Hematopoietic multipotent progenitor cell treated with erythropoietin and hydrocortisone succinate and interleukin-3 and kit ligand, for 17 days (in vitro differentiated cells): ENCODE data around the gene LRP1.

Experiments
- DNase-seq: peaks from one replicate; pipeline ENCODE4 v3.0.0-alpha.2; 2015; ENCODE audit warnings: low spot score

LRP1 gene

DNA sequence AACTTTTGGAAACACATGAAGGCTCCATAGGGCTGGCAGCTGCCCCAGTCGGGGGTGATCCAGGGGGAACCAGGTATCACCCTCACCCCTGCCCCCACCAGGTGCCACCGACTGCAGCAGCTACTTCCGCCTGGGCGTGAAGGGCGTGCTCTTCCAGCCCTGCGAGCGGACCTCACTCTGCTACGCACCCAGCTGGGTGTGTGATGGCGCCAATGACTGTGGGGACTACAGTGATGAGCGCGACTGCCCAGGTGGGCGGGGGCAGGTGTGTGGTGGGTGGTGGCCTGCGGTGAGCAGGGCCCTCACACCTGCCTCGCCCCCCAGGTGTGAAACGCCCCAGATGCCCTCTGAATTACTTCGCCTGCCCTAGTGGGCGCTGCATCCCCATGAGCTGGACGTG, 66.0 kb downstream of the LRP1 start:
- DNase-seq: no peak

GRCh38 chr12:57195186-57195585, 66.9 kb downstream of the LRP1 start:
- no peak for DNase-seq

DNA sequence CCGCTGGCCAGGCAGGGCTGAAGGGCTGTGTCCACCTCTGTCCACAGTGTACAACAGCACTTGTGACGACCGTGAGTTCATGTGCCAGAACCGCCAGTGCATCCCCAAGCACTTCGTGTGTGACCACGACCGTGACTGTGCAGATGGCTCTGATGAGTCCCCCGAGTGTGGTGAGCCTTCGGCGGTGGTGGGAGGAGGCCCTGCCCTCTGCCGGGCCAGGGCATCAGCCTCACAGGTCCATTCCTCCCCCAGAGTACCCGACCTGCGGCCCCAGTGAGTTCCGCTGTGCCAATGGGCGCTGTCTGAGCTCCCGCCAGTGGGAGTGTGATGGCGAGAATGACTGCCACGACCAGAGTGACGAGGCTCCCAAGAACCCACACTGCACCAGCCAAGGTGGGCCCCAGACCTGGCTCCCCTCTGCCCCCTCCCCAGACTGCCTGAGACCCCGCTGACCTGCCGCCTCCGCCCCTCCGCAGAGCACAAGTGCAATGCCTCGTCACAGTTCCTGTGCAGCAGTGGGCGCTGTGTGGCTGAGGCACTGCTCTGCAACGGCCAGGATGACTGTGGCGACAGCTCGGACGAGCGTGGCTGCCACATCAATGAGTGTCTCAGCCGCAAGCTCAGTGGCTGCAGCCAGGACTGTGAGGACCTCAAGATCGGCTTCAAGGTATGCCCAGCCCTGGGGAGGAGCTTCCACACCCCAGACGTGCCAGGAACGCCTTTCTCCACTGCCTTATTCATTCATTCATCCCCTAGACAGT, 67.5 kb downstream of the LRP1 start:
- DNase-seq: no peak

DNA sequence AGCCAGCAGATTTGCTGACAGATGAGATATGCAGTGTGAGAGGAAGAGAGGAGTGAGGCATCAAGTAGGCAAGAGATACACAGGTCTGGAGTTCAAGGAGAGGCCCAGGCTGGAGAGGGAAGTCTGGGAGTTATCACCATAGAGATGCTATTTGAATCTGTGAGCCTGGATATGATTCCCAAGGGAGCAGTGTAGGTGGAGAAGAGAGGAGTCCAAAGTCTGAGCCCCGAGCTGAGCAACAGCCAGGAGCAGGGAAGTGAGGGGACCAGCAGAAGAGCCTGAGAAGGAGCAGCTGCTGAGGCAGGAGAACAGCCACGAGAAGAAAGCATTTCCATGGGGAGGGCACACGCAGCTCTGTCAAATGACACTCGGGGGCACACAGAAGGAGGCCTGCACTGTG, 68.2 kb downstream of the LRP1 start:
- DNase-seq: no peak

DNA sequence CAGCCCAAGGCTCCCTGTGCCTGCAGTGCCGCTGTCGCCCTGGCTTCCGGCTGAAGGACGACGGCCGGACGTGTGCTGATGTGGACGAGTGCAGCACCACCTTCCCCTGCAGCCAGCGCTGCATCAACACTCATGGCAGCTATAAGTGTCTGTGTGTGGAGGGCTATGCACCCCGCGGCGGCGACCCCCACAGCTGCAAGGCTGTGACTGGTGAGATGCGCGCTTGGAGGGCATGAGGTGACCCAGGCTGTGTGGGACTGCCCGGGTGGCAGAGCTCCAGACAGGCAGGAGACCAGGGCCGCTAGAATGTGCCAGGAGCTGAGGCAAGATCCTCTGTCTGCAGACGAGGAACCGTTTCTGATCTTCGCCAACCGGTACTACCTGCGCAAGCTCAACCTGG, 68.7 kb downstream of the LRP1 start:
- DNase-seq: no peak

- DNase-seq: no peak
Measured at GRCh38 chr12:57198329-57198728, 70.0 kb downstream of the LRP1 start.

DNA sequence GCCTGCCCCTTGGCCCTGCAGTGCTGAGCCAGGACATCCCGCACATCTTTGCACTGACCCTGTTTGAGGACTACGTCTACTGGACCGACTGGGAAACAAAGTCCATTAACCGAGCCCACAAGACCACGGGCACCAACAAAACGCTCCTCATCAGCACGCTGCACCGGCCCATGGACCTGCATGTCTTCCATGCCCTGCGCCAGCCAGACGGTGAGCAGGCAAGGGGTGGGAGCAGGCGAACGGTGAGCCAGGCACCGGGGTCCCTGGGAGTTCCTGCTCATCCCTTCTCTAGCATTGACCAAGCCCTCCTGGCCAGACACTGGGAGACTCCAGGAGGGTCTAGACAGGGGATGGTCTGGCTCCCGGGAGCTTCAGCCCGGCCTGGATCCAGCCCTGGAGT, 70.9 kb downstream of the LRP1 start:
- no peak for DNase-seq

- DNase-seq: no peak
Measured at GRCh38 chr12:57200497-57200896, 72.2 kb downstream of the LRP1 start.

DNA sequence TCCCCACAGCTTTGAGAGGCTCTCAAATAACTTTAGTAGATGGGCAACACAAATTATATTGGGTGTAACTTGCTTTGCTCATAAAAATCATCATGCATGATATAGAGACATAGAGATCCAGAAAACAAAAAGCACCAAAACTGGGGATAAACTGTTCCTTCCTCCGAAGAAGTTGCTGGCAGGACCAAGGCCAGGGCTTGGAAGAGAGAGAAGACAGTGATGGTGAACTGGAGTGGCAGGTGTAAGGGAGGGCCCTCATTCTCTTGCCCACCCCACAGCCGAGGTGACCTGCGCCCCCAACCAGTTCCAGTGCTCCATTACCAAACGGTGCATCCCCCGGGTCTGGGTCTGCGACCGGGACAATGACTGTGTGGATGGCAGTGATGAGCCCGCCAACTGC, 72.9 kb downstream of the LRP1 start:
- no peak for DNase-seq

DNA sequence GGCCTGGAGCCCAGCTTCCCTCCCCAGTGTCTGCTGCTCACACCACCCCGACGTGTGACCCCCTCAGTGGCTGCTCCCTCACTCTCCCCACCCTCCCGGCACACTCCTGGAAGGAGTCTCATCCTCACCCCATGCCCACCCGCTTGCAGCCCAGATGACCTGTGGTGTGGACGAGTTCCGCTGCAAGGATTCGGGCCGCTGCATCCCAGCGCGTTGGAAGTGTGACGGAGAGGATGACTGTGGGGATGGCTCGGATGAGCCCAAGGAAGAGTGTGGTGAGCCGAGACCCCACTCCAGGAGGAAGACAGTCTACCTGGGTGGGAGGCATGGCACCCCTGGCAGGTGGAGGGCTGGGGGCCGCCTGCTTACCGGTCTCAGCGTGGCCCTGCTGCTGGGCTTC, 73.3 kb downstream of the LRP1 start:
- no peak for DNase-seq

- DNase-seq: no peak
Measured at GRCh38 chr12:57202321-57202720, 74.0 kb downstream of the LRP1 start.

- DNase-seq: no peak
Measured at GRCh38 chr12:57203201-57203600, 74.9 kb downstream of the LRP1 start.

DNA sequence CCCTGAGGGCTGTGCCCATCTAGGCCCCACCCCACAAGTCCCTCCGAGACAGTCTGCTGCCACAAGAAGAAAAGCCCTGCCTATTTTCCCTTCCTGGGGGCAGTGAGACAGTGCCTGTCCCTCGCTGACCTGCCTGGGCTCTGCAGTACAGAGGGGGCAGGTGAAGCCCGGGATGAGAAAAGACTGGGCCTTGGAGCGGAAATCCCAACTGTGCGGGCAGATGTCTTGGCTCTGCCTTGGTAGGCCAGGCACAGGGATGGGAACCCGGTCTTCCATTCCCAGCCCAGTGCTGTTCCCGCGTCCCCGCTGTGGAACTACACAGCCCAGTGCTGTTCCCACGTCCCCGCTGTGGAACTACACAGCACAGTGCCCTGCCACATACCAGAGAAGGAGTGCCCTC, 75.5 kb downstream of the LRP1 start:
- no peak for DNase-seq

- DNase-seq: no peak
Measured at GRCh38 chr12:57204454-57204853, 76.2 kb downstream of the LRP1 start.

DNA sequence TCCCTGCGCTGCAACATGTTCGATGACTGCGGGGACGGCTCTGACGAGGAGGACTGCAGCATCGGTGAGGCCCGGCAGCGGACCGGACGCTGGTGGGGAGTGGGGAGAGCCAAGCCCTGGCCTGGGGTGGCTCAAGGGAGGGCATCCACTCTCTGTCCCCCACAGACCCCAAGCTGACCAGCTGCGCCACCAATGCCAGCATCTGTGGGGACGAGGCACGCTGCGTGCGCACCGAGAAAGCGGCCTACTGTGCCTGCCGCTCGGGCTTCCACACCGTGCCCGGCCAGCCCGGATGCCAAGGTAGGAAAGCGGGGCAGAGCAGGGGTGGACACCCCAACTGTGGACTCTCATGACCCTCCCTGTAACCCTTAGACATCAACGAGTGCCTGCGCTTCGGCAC, 76.9 kb downstream of the LRP1 start:
- DNase-seq: no peak

GRCh38 chr12:57205931-57206330, 77.6 kb downstream of the LRP1 start:
- no peak for DNase-seq

- no peak for DNase-seq
Measured at GRCh38 chr12:57207731-57208630, 79.7 kb downstream of the LRP1 start.

DNA sequence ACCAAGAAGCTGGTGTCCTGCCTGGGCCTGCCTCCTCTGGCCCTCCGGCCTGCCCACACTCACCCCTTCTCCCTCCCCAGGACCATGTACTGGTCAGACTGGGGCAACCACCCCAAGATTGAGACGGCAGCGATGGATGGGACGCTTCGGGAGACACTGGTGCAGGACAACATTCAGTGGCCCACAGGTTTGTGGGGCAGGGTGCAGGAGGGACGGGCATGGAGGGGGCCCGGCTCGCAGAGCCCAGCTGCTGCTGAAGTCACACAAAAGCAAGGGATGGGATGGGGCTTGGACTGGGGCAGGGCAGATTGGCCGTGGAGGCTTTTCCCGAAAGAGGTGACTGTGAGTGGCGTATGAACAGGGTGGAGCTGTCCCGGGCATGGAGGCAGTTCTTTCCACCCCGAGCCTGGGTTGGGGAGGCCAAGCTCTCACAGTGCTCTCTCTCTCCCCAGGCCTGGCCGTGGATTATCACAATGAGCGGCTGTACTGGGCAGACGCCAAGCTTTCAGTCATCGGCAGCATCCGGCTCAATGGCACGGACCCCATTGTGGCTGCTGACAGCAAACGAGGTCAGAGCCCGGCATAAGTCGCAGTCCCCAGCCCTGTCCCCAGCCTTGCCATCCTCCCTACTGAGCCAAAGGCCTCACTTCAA, 80.5 kb downstream of the LRP1 start:
- DNase-seq: no peak

DNA sequence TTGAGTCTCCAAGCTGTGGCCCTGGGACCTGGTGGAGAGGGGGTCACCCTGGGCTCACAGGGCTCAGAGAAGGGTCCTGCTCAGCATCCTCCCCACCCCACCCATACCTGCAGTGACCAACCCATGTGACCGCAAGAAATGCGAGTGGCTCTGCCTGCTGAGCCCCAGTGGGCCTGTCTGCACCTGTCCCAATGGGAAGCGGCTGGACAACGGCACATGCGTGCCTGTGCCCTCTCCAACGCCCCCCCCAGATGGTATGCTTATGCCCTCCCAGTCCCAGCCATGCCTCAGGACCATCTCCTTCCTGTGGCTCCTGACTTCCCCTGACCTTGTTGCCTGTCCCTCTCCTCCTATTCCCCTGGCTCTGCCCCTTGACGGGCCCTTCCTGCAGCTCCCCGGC, 81.6 kb downstream of the LRP1 start:
- DNase-seq: no peak

DNA sequence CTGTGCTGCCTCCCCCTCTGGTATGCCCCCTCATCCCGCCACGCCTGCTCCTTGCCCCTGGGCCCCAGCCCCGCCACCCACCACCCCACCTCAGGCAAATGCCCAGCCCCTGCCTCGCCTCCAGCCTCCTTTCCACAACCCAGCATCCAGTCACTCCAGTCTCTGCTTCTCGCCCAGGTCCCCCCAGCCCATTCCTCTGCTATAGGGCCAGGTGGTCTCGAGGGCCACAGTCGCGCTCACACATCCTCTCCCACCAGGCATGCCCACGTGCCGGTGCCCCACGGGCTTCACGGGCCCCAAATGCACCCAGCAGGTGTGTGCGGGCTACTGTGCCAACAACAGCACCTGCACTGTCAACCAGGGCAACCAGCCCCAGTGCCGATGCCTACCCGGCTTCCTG, 82.2 kb downstream of the LRP1 start:
- DNase-seq: no peak

DNA sequence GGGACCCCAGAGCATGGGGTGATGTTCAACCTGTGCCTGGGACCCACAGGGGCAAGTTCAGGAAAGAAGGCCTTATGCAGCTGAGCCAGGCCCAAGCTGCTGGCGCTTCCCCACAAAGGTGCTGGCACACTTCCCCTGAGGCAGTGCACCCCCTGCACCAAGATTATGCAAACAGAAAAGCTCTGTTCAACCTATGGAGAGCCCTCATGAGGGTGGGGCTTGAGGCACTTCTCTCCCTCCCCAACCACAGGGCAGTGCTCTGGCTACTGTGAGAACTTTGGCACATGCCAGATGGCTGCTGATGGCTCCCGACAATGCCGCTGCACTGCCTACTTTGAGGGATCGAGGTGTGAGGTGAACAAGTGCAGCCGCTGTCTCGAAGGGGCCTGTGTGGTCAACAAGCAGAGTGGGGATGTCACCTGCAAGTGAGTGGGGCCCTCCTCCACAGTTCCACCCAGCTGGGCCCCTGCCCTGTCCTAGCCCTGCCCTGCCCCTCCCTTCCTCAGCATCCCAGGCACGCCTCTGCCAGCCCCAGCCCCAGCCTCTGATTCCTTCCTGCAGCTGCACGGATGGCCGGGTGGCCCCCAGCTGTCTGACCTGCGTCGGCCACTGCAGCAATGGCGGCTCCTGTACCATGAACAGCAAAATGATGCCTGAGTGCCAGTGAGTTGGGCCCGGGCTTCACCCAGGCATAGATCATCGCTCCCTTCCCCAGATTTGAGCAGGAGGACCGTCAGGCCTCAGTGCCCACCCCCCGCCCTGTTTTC, 82.8 kb downstream of the LRP1 start:
- DNase-seq: no peak
